T-helper 17 cell (primary cell): ENCODE measurements around the gene RPN2. TPM values are rescaled to one million over a fixed set of nuclear protein-coding genes. Genes with fewer than 3 reads are reported as not detected.

Experiments
- ATAC-seq: fragments of 150-1000 bp; cut with Tn5 transposase; 2 replicates; pipeline ENCODE4 v1.10.0; 2021; ENCODE audit warnings: mild to moderate bottlenecking, moderate library complexity
- DNase-seq, 3 donors: peaks; one replicate each; pipeline versions ENCODE4 v3.0.0 to v3.0.0-alpha.2; 2020 to 2021
- H3K9me3 ChIP-seq: one replicate; pipeline ENCODE4 v1.7.0; 2013; ENCODE audit warnings: low read length, mild to moderate bottlenecking; ENCODE audit not compliant: control insufficient read depth, poor library complexity, severe bottlenecking
- H3K27ac Mint-ChIP-seq: one replicate; pipeline ENCODE4 v1.8.0; 2022; ENCODE audit warnings: mild to moderate bottlenecking, moderate library complexity, mixed read lengths
- H3K27me3 Mint-ChIP-seq: one replicate; pipeline ENCODE4 v1.8.0; 2022; ENCODE audit warnings: mixed read lengths
- H3K36me3 Mint-ChIP-seq: one replicate; pipeline ENCODE4 v1.8.0; 2022; ENCODE audit warnings: low read depth, mixed read lengths
- H3K4me1 Mint-ChIP-seq: one replicate; pipeline ENCODE4 v1.8.0; 2022; ENCODE audit warnings: mild to moderate bottlenecking, mixed read lengths
- H3K4me3 Mint-ChIP-seq: one replicate; pipeline ENCODE4 v1.8.0; 2022; ENCODE audit warnings: mild to moderate bottlenecking, moderate library complexity, mixed read lengths
- total RNA-seq, 4 donors: library from RNA in 2 of 4; stranded (reverse) in 2 of 4; gene quantifications; one replicate each; pipeline ENCODE4 v1.2.3 and lab custom pipeline; 2022 to 2026

RPN2 gene
- total RNA-seq, 2 donors from 2014 or later: 107 to 120 TPM

- ATAC-seq: peak; percentile 67
- Mint-ChIP-seq H3K27ac (no peak overlapping the region), H3K36me3 (no peaks in the 10 kb centered on the region), H3K4me3 (peak overlapping the region; percentile 28), H3K27me3 (no peaks in the 10 kb centered on the region), H3K4me1 (peaks cover 7% of the 10 kb centered on the region)
- H3K9me3 ChIP-seq: no peaks in the 10 kb centered on the region
- no peak for DNase-seq
Measured at GRCh38 chr20:37276494-37277252, 97.5 kb downstream of the RPN2 start.

GRCh38 chr20:37277253-37277593 lies 98.1 kb downstream of the RPN2 start:
- ATAC-seq: no peak
- Mint-ChIP-seq H3K4me1 (peaks cover 7% of the 10 kb centered on the region), H3K27me3 (no peaks in the 10 kb centered on the region), H3K27ac (no peak overlapping the region), H3K4me3 (no peak overlapping the region), H3K36me3 (no peaks in the 10 kb centered on the region)
- DNase-seq: no peak
- H3K9me3 ChIP-seq: no peaks in the 10 kb centered on the region

- peaks cover 7% of the 10 kb centered on the region for H3K4me1 Mint-ChIP-seq
- no peak overlapping the region for H3K4me3 Mint-ChIP-seq
- no peaks in the 10 kb centered on the region for H3K36me3 Mint-ChIP-seq
- H3K9me3 ChIP-seq: no peaks in the 10 kb centered on the region
- H3K27me3 Mint-ChIP-seq: no peaks in the 10 kb centered on the region
- no peak for DNase-seq
- no peak for ATAC-seq
- H3K27ac Mint-ChIP-seq: no peak overlapping the region
Measured at GRCh38 chr20:37278966-37279590, 99.9 kb downstream of the RPN2 start.

- H3K4me1 Mint-ChIP-seq: peaks cover 8% of the 10 kb centered on the region
- H3K36me3 Mint-ChIP-seq: no peaks in the 10 kb centered on the region
Measured at GRCh38 chr20:37279820-37280219, 100.7 kb downstream of the RPN2 start.

GRCh38 chr20:37280403-37280802 lies 101.3 kb downstream of the RPN2 start:
- H3K4me1 Mint-ChIP-seq: peaks cover 9% of the 10 kb centered on the region
- no peaks in the 10 kb centered on the region for H3K27me3 Mint-ChIP-seq
- H3K36me3 Mint-ChIP-seq: no peaks in the 10 kb centered on the region
- H3K9me3 ChIP-seq: no peaks in the 10 kb centered on the region
- ATAC-seq (no peak), DNase-seq (no peak)
- H3K4me3 Mint-ChIP-seq: no peak overlapping the region
- H3K27ac Mint-ChIP-seq: no peak overlapping the region

More at GRCh38 chr20:37279820-37280219, 100.7 kb downstream of the RPN2 start:
- Mint-ChIP-seq H3K4me3 (no peak overlapping the region), H3K27me3 (no peaks in the 10 kb centered on the region), H3K27ac (no peak overlapping the region)
- H3K9me3 ChIP-seq: no peaks in the 10 kb centered on the region
- ATAC-seq (no peak), DNase-seq (no peak)

GRCh38 chr20:37282556-37282955 lies 103.4 kb downstream of the RPN2 start:
- Mint-ChIP-seq H3K4me3 (no peak overlapping the region), H3K36me3 (no peaks in the 10 kb centered on the region), H3K27ac (no peak overlapping the region), H3K27me3 (peaks cover 12% of the 10 kb centered on the region), H3K4me1 (peaks cover 2% of the 10 kb centered on the region)
- DNase-seq (no peak), ATAC-seq (no peak)
- no peaks in the 10 kb centered on the region for H3K9me3 ChIP-seq

GRCh38 chr20:37283530-37284195 lies 104.5 kb downstream of the RPN2 start:
- DNase-seq (no peak), ATAC-seq (no peak)
- Mint-ChIP-seq H3K27me3 (peaks cover 12% of the 10 kb centered on the region), H3K36me3 (no peaks in the 10 kb centered on the region), H3K27ac (no peak overlapping the region), H3K4me1 (peaks cover 3% of the 10 kb centered on the region), H3K4me3 (no peak overlapping the region)
- peaks cover 2% of the 10 kb centered on the region for H3K9me3 ChIP-seq

GRCh38 chr20:37284691-37285161 lies 105.6 kb downstream of the RPN2 start:
- no peak for ATAC-seq
- Mint-ChIP-seq H3K4me1 (peaks cover 6% of the 10 kb centered on the region), H3K27ac (no peak overlapping the region), H3K4me3 (no peak overlapping the region), H3K27me3 (peaks cover 12% of the 10 kb centered on the region), H3K36me3 (no peaks in the 10 kb centered on the region)
- H3K9me3 ChIP-seq: peaks cover 3% of the 10 kb centered on the region
- DNase-seq: no peak

GRCh38 chr20:37285664-37286374 lies 106.7 kb downstream of the RPN2 start:
- DNase-seq (no peak), ATAC-seq (no peak)
- H3K9me3 ChIP-seq: peaks cover 3% of the 10 kb centered on the region
- Mint-ChIP-seq H3K36me3 (no peaks in the 10 kb centered on the region), H3K4me3 (no peak overlapping the region), H3K4me1 (peaks cover 6% of the 10 kb centered on the region), H3K27ac (no peak overlapping the region), H3K27me3 (peaks cover 12% of the 10 kb centered on the region)

- Mint-ChIP-seq H3K27ac (no peak overlapping the region), H3K36me3 (peaks cover 2% of the 10 kb centered on the region), H3K27me3 (peaks cover 12% of the 10 kb centered on the region), H3K4me3 (no peak overlapping the region), H3K4me1 (peaks cover 15% of the 10 kb centered on the region)
- H3K9me3 ChIP-seq: peaks cover 3% of the 10 kb centered on the region
- ATAC-seq: no peak
- no peak for DNase-seq
Measured at GRCh38 chr20:37288091-37288490, 109.0 kb downstream of the RPN2 start.

GRCh38 chr20:37290158-37290810 lies 111.2 kb downstream of the RPN2 start:
- peaks cover 3% of the 10 kb centered on the region for H3K9me3 ChIP-seq
- Mint-ChIP-seq H3K27me3 (peaks cover 12% of the 10 kb centered on the region), H3K4me1 (peaks cover 25% of the 10 kb centered on the region), H3K4me3 (peak overlapping the region; percentile 92), H3K36me3 (peaks cover 6% of the 10 kb centered on the region), H3K27ac (peak overlapping the region; percentile 91)
- DNase-seq: no peak
- no peak for ATAC-seq
